ENCODE data around the gene ASGR1.
A peak's percentile ranks its signal among the peaks of the same experiment; 100 is the strongest.
"Not testable (repeated sequence)": the region's sequence is repeated elsewhere in the genome, so short reads cannot be mapped to it uniquely, and the experiment has no call there.

Gene ASGR1

DNA sequence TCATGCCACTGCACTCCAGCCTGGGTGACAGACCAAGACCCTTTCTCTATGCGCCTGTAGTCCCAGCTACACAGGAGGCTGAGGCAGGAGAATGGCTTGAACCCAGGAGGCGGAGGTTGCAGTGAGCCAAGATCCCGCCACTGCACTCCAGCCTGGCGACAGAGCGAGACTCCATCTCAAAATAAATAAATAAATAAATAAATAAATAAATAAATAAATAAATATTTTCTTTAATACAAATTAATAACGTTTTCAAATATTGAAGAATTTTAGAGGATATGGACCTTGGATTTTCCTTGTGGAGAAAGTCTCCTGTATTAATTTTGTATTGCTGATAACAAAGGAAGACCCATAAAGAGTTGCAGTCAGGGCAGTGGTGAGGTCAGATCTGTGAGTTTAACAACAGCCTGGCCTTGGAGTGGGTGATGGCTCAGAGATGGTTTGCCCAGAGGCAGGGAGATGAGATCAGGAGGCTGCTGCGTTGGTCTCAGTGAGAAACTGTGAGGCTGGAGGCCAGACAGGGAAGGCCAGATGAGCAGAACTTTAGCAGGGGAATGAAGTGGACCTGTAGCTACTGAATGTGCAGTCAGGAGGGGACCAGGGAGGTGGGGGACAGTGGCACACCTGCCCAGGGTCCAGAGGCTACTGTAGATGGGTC lies 4.4 kb upstream of the ASGR1 start:
- Histone ChIP-seq H3K4me1 (ENCODE audit: control insufficient read depth, insufficient read depth, low read length) (no peaks in the 10 kb centered on the region), H3K27ac (ENCODE audit: low read depth, low read length) (no peak overlapping the region), H3K4me3 (ENCODE audit: low read depth, low read length) (no peak overlapping the region), H3K27me3 (ENCODE audit: control insufficient read depth, insufficient read depth, low read length) (no peaks in the 10 kb centered on the region), H3K9me3 (ENCODE audit: control insufficient read depth, insufficient read depth, low read length) (no peaks in the 10 kb centered on the region), H3K36me3 (ENCODE audit: control insufficient read depth, insufficient read depth, low read length) (no peaks in the 10 kb centered on the region), H3K9ac (ENCODE audit: low read depth, low read length) (no peak overlapping the region)

GRCh38 chr17:7182101-7182500 lies 2.9 kb upstream of the ASGR1 start:
- H3K9me3 ChIP-seq (ENCODE audit: control insufficient read depth, insufficient read depth, low read length); H3K4me1 ChIP-seq (ENCODE audit: control insufficient read depth, insufficient read depth, low read length); H3K4me3 ChIP-seq (ENCODE audit: low read depth, low read length); H3K27me3 ChIP-seq (ENCODE audit: control insufficient read depth, insufficient read depth, low read length); H3K36me3 ChIP-seq (ENCODE audit: control insufficient read depth, insufficient read depth, low read length); H3K27ac ChIP-seq (ENCODE audit: low read depth, low read length); H3K9ac ChIP-seq (ENCODE audit: low read depth, low read length): not testable (repeated sequence)

DNA sequence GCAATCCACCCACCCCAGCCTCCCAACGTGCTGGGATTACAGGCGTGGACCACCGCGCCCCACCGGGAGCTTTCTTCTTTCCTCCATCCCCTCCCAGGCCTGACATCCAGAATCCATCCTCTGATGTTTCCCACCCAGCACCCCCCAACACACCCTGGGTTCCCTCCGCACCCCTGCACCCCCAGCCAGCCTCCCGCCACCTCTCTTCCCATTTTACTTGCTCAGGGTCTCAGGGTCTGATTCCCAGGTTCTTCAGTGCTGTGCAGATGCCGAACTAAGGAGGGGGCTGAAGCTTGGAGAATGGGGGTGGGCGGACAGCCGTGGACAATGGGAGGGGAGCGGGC lies 225 bp downstream of the ASGR1 start:
- H3K27me3 ChIP-seq (ENCODE audit: control insufficient read depth, insufficient read depth, low read length) = peaks cover 29% of the 10 kb centered on the region
- no peak overlapping the region for H3K9ac ChIP-seq (ENCODE audit: low read depth, low read length)

DNA sequence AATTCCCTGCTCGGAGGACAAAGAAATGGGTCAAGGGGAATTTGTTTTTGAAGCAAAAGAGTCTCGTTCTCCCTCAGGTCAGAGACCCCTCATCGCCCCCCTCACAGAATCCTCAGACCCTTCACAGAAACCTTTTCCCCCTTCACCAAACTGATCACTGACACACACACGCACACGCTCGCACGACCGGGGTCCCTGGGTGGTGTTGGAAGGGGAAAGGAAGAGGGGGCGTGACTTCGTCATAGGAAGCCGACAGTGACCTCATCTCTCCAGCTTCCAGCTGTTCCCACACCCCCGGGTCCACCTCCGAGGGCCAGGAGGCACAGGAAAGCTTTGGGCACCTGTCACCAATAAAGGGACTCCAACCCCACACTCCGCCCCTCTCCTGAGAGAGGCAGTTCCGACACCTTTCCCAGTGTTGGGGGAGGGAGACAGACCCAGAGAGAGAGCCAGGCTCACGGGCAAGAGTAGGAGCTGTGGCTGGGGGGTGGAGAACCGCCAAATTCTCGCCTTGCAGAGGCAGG lies 1.2 kb downstream of the ASGR1 start:
- Histone ChIP-seq H3K4me3 (ENCODE audit: low read depth, low read length) (peak overlapping the region; percentile 76), H3K9ac (ENCODE audit: low read depth, low read length) (peak overlapping the region; percentile 49), H3K4me1 (ENCODE audit: control insufficient read depth, insufficient read depth, low read length) (peaks cover 5% of the 10 kb centered on the region), H3K36me3 (ENCODE audit: control insufficient read depth, insufficient read depth, low read length) (no peaks in the 10 kb centered on the region), H3K27ac (ENCODE audit: low read depth, low read length) (peak overlapping the region; percentile 72), H3K9me3 (ENCODE audit: control insufficient read depth, insufficient read depth, low read length) (no peaks in the 10 kb centered on the region), H3K27me3 (ENCODE audit: control insufficient read depth, insufficient read depth, low read length) (peaks cover 36% of the 10 kb centered on the region)

More for the DNA sequence above, 225 bp downstream of the ASGR1 start:
- Histone ChIP-seq H3K4me1 (ENCODE audit: control insufficient read depth, insufficient read depth, low read length) (peaks cover 5% of the 10 kb centered on the region), H3K4me3 (ENCODE audit: low read depth, low read length) (no peak overlapping the region), H3K27ac (ENCODE audit: low read depth, low read length) (no peak overlapping the region), H3K9me3 (ENCODE audit: control insufficient read depth, insufficient read depth, low read length) (no peaks in the 10 kb centered on the region), H3K36me3 (ENCODE audit: control insufficient read depth, insufficient read depth, low read length) (no peaks in the 10 kb centered on the region)

- Histone ChIP-seq H3K36me3 (ENCODE audit: control insufficient read depth, insufficient read depth, low read length) (no peaks in the 10 kb centered on the region), H3K27me3 (ENCODE audit: control insufficient read depth, insufficient read depth, low read length) (peaks cover 36% of the 10 kb centered on the region), H3K9me3 (ENCODE audit: control insufficient read depth, insufficient read depth, low read length) (no peaks in the 10 kb centered on the region), H3K4me3 (ENCODE audit: low read depth, low read length) (peak overlapping the region; percentile 76), H3K9ac (ENCODE audit: low read depth, low read length) (peak overlapping the region; percentile 49), H3K4me1 (ENCODE audit: control insufficient read depth, insufficient read depth, low read length) (peaks cover 5% of the 10 kb centered on the region), H3K27ac (ENCODE audit: low read depth, low read length) (peak overlapping the region; percentile 72)
These were observed 1.8 kb downstream of the ASGR1 start for GRCh38 chr17:7177191-7177953.

- peaks cover 5% of the 10 kb centered on the region for H3K4me1 ChIP-seq (ENCODE audit: control insufficient read depth, insufficient read depth, low read length)
- no peak overlapping the region for H3K9ac ChIP-seq (ENCODE audit: low read depth, low read length)
- H3K9me3 ChIP-seq (ENCODE audit: control insufficient read depth, insufficient read depth, low read length) = no peaks in the 10 kb centered on the region
- H3K36me3 ChIP-seq (ENCODE audit: control insufficient read depth, insufficient read depth, low read length) = no peaks in the 10 kb centered on the region
- H3K27ac ChIP-seq (ENCODE audit: low read depth, low read length) = no peak overlapping the region
- H3K27me3 ChIP-seq (ENCODE audit: control insufficient read depth, insufficient read depth, low read length) = peaks cover 36% of the 10 kb centered on the region
- peak overlapping the region; percentile 76 for H3K4me3 ChIP-seq (ENCODE audit: low read depth, low read length)
These were observed 2.4 kb downstream of the ASGR1 start for GRCh38 chr17:7176841-7177190.

DNA sequence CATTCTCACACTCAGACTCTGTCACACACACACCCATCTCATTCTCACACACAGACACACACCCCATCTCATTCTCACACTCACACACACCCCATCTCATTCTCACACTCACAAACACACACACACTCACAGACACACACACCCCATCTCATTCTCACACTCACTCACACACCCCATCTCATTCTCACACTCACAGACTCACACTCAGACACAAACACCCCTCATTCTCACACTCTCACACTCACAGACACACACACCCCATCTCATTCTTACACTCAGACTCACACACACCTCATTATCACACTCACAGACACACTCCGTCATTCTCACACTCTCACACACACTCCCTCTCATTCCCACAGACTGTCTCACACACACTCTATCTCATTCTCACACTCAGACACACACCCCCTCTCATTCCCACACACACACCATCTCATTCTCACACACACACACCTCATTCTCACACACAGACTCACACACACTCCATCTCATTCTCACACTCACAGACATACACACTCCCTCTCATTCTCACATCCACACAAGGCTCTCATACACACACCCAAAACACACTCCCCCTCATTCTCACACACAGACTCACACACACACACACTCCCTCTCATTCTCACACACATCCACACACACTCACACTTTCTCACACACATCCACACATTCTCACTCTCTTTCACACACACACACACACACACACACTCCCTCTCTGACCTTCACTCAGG lies 2.9 kb downstream of the ASGR1 start:
- Histone ChIP-seq H3K9me3 (ENCODE audit: control insufficient read depth, insufficient read depth, low read length) (no peaks in the 10 kb centered on the region), H3K4me1 (ENCODE audit: control insufficient read depth, insufficient read depth, low read length) (peaks cover 5% of the 10 kb centered on the region), H3K27me3 (ENCODE audit: control insufficient read depth, insufficient read depth, low read length) (peaks cover 36% of the 10 kb centered on the region), H3K4me3 (ENCODE audit: low read depth, low read length) (no peak overlapping the region), H3K9ac (ENCODE audit: low read depth, low read length) (no peak overlapping the region), H3K27ac (ENCODE audit: low read depth, low read length) (no peak overlapping the region), H3K36me3 (ENCODE audit: control insufficient read depth, insufficient read depth, low read length) (no peaks in the 10 kb centered on the region)

- Histone ChIP-seq H3K4me3 (ENCODE audit: low read depth, low read length) (no peak overlapping the region), H3K9me3 (ENCODE audit: control insufficient read depth, insufficient read depth, low read length) (no peaks in the 10 kb centered on the region), H3K4me1 (ENCODE audit: control insufficient read depth, insufficient read depth, low read length) (peaks cover 5% of the 10 kb centered on the region), H3K27ac (ENCODE audit: low read depth, low read length) (no peak overlapping the region), H3K36me3 (ENCODE audit: control insufficient read depth, insufficient read depth, low read length) (no peaks in the 10 kb centered on the region), H3K27me3 (ENCODE audit: control insufficient read depth, insufficient read depth, low read length) (peaks cover 36% of the 10 kb centered on the region), H3K9ac (ENCODE audit: low read depth, low read length) (no peak overlapping the region)
These were observed 3.8 kb downstream of the ASGR1 start for GRCh38 chr17:7175330-7175733.

- Histone ChIP-seq H3K4me3 (ENCODE audit: low read depth, low read length) (peak overlapping the region; percentile 39; the same call in 1 of the 2 replicates), H3K4me1 (ENCODE audit: control insufficient read depth, insufficient read depth, low read length) (peaks cover 5% of the 10 kb centered on the region), H3K27ac (ENCODE audit: low read depth, low read length) (no peak overlapping the region), H3K27me3 (ENCODE audit: control insufficient read depth, insufficient read depth, low read length) (peaks cover 36% of the 10 kb centered on the region), H3K9ac (ENCODE audit: low read depth, low read length) (no peak overlapping the region), H3K9me3 (ENCODE audit: control insufficient read depth, insufficient read depth, low read length) (no peaks in the 10 kb centered on the region), H3K36me3 (ENCODE audit: control insufficient read depth, insufficient read depth, low read length) (no peaks in the 10 kb centered on the region)
These were observed 4.4 kb downstream of the ASGR1 start for GRCh38 chr17:7174603-7175326.

DNA sequence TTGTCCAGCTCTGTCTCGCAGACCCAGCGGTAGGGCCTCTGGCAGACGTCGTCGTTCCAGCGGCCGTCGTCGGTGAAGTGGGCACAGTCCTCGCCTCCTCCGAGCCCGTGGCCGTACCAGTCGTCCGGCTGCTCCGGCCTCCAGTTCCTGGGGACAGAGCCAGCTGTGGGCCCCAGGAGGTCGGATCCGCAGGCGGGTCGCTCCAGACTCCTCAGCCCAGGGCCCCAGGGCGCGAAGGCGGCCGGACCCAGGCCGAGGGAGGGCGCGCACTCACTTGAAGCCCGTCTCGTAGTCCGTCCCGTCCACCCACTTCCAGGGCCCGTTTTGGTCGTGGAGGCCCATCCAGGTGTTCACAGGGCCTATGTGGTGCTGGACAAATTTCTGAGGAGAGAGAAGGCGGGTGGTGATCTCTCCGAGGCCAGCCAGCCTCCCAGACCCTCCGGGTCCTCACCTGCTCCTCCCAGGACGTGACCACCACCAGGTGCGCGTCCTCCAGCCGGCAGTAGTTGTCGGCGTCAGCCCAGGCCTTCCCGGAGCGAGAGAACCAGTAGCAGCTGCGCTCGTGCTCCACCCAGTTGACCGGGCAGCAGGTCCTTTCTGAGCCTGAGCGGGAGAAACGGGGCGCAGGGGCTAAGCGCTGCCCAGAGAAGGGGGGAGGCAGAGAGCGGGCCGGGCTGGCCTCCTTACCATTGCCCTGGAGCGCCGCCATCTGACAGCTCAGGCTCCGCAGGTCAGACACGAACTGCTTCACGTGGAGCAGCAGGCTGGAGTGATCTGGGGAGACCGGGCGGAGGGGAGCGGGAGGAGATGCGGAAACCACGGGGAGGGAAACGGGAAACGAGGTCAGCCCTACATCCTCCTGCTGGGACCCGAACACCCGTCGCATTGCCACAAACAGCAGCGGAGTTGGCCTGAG lies 5.2 kb downstream of the ASGR1 start:
- Histone ChIP-seq H3K4me1 (ENCODE audit: control insufficient read depth, insufficient read depth, low read length) (peaks cover 5% of the 10 kb centered on the region), H3K4me3 (ENCODE audit: low read depth, low read length) (peak overlapping the region; percentile 39), H3K27ac (ENCODE audit: low read depth, low read length) (no peak overlapping the region), H3K36me3 (ENCODE audit: control insufficient read depth, insufficient read depth, low read length) (no peaks in the 10 kb centered on the region), H3K27me3 (ENCODE audit: control insufficient read depth, insufficient read depth, low read length) (peaks cover 36% of the 10 kb centered on the region), H3K9me3 (ENCODE audit: control insufficient read depth, insufficient read depth, low read length) (no peaks in the 10 kb centered on the region), H3K9ac (ENCODE audit: low read depth, low read length) (no peak overlapping the region)

Measured in HUES48 (cell line).